ENCODE measurements around the gene CTDP1.

The CTDP1 gene

DNA sequence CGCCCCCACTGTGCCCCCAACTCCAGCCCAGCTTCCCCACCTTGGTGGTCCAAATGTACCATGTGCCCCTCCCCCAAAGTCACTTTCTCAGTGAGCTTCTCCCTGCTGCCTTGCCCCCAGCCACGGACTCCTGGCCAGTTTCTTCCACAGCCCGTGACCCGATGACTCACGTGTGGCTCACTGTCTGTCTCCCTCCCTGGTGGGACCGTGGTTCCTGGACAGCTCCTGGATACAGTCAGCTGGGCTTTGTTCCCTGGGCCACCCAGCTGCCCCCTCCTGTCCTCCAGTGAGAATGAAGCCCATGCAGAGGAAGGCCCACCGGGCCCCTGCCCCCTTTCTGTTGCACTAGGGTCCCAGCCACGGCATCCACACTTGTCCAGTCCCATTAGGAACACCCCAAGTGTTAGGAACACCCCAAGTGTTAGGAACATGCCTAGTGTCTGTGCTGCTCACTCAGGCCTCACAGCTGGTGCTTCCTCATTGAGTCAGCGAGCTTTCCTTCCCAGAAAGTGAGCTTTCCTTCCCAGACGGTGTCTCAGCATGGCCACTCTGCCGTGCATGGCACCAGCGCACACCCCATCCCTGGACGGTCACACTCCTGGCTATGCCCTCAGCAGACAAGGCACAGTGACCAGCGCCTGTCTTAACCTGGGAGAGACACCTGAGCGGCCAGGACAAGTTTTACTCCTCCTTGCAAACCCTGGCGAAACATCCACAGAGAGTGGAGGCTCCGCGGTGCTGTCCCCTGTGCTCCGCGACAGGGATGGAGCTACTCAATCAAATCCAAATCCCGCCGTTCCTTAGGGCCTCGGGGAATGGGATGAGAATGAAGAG is 44.8 kb upstream of the CTDP1 start:
- no peak overlapping the region for H3K4me3 ChIP-seq (ENCODE audit: low read depth, low read length)
- DNase-seq (ENCODE audit: low read depth, low spot score), result no peak

DNA sequence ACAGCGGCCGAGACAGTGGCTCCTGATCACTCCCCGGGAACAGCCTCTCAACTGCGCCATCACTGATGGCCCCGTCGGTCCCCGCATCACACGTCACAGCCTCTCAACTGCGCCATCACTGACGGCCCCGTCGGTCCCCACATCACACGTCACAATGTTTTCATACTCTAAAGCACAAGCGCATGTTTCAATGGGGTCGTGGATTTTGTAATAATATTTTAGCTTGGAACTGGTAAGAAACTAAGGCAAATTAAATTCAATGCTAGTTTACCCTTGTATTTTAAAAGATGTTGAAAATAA is 44.2 kb upstream of the CTDP1 start:
- H3K4me3 ChIP-seq (ENCODE audit: low read depth, low read length), result no peak overlapping the region
- TF ChIP-seq, protein P1, sequence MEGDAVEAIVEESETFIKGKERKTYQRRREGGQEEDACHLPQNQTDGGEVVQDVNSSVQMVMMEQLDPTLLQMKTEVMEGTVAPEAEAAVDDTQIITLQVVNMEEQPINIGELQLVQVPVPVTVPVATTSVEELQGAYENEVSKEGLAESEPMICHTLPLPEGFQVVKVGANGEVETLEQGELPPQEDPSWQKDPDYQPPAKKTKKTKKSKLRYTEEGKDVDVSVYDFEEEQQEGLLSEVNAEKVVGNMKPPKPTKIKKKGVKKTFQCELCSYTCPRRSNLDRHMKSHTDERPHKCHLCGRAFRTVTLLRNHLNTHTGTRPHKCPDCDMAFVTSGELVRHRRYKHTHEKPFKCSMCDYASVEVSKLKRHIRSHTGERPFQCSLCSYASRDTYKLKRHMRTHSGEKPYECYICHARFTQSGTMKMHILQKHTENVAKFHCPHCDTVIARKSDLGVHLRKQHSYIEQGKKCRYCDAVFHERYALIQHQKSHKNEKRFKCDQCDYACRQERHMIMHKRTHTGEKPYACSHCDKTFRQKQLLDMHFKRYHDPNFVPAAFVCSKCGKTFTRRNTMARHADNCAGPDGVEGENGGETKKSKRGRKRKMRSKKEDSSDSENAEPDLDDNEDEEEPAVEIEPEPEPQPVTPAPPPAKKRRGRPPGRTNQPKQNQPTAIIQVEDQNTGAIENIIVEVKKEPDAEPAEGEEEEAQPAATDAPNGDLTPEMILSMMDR (IDR thresholded peaks at IDR 0.05; ENCODE audit: low read depth, low read length), result no peak
- no peak for DNase-seq (ENCODE audit: low read depth, low spot score)
- in situ Hi-C loops (cut with HindIII; ENCODE audit: low sequenced_read_pairs), result no loop called here

More for the DNA sequence above, 44.8 kb upstream of the CTDP1 start:
- TF ChIP-seq, protein P1 (IDR thresholded peaks at IDR 0.05; ENCODE audit: low read depth, low read length), result no peak
- in situ Hi-C loops (cut with HindIII; ENCODE audit: low sequenced_read_pairs), result no loop called here

DNA sequence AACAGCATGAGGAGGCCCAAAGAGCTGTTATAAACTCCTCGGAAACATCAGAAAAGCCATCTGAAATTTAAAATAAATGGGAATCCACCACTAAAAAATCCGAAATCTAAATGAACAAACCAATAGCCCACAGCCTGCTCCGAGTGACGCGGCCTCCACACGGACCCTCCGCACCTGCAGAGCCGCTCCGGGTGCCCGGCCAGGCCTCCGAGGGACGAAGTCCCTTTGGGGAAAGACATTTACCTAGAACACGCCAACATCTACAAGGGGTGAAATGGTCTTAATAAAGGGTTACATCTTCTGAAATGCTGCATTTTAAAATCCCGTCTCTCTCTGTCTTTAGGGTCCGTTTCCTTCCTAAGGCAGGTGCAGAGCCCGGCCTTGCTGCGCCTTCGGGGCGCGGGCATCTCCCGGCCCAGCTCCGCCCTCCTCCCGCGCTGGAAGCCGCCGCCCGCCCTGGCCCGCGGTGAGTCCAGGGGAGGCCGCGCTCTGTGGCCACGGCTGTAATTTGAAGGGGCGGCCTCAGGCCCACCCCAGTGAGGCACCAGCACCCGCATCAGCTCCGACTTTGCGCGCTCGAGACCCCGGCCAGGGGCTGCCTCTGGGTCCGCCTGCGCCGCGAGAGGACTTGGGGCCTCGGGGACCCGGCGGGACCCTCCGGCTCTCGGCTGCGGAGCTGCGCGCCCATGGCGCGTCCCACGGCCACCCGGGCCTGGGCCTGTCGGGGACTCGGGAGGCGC is 42.3 kb upstream of the CTDP1 start:
- no peak overlapping the region for H3K4me3 ChIP-seq (ENCODE audit: low read depth, low read length)
- in situ Hi-C loops (cut with HindIII; ENCODE audit: low sequenced_read_pairs), result no loop called here

DNA sequence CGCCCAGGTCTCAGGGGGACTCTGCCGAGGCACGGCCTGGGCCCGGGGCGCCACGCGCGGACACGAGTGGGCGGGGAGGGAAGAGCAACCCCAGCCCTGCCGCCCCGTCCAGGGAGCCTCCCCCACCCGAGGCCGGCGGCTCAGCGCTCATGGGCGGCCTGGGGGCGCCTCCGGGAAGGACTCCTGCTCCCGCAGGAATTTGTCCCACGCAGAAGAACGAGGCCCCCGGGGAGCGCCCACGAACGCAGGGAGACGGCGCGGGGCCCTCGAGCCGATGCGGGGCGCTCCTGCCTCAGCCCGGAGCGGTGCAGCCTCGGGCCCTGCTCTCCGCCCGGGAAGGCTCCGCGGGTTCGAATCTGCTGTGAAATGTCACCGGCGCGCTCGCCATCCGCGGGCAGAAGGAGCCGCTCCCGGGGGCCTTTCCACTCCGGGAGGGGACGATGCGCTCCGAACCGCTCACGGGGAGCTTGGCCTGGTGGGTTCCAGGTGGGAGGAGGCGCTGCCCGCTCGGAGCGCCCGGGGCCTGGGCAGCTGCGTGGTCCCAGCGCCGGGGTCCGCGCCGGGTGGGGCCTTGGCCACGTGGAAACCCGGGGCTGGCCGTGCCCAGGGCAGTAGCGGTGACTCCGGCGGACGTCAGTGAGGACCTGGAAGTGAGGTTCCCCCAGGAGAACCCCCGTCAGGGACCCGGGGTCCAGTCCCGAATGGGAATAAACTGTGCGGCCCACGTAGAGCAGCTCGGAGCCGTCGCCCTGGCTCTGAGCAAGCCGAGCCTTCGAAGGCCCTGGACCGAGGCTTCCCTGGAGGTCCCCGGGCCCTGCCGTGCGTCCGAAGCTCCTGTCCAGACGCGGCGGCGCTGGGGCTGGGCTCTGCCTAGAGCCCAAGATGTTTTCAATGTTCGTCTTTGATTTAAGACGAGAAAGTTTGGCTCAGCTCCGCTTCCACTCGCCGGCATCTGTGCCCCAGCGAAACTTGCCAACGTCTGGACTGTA is 41.4 kb upstream of the CTDP1 start:
- DNase-seq (ENCODE audit: low read depth, low spot score), result no peak
- in situ Hi-C loops (cut with HindIII; ENCODE audit: low sequenced_read_pairs), result no loop called here
- TF ChIP-seq, protein P1 (IDR thresholded peaks at IDR 0.05; ENCODE audit: low read depth, low read length), result no peak
- no peak overlapping the region for H3K4me3 ChIP-seq (ENCODE audit: low read depth, low read length)

More for the DNA sequence above, 42.3 kb upstream of the CTDP1 start:
- DNase-seq (ENCODE audit: low read depth, low spot score), result no peak
- TF ChIP-seq, protein P1 (IDR thresholded peaks at IDR 0.05; ENCODE audit: low read depth, low read length), result no peak

DNA sequence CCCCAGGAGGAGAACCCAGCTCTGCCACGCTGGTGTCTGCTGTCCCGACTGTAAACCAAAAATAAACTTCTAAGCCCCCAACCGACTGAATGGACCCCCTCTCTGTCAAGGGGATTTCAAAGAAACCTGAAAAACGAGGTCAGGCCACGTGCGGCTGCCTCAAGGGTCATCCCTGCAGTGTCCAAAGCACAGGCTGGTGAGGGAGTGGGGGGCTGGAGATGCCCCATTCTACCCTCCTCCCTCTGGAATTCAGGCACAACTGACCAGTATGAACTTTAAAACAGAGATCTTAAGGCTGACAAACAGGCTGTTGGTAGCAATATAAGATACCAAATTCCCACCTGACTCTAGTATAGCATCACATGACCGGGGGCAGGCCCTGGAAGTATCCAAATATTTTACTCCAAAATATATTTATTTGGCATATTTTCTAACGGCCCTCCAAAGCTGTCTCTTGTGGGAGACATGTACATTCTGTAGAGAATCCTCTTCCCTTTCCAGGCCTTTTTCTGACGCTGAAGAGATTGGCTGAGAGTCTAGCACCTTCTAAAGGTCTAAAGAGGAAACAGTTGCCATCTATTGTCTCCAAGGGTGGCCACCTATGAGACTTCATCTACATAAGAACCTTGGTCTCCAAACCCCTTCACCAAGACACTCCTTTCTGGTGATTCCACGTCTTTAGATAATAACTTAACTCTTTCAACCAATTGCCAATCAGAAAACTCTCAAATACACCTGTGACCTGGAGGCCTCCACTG is 40.4 kb upstream of the CTDP1 start:
- in situ Hi-C loops (cut with HindIII; ENCODE audit: low sequenced_read_pairs), result no loop called here
- TF ChIP-seq, protein P1 (IDR thresholded peaks at IDR 0.05; ENCODE audit: low read depth, low read length), result no peak
- H3K4me3 ChIP-seq (ENCODE audit: low read depth, low read length), result no peak overlapping the region
- DNase-seq (ENCODE audit: low read depth, low spot score), result no peak

Measured in astrocyte of the spinal cord (primary cell).